Measurements from ENCODE around the gene AFAP1L2. TPM values are rescaled to one million over a fixed set of nuclear protein-coding genes. Genes with fewer than 3 reads are reported as not detected.

The AFAP1L2 gene
- total and polyA plus RNA-seq, 7 donors, result 2.5 to 26.0 (median 7.9) TPM

DNA sequence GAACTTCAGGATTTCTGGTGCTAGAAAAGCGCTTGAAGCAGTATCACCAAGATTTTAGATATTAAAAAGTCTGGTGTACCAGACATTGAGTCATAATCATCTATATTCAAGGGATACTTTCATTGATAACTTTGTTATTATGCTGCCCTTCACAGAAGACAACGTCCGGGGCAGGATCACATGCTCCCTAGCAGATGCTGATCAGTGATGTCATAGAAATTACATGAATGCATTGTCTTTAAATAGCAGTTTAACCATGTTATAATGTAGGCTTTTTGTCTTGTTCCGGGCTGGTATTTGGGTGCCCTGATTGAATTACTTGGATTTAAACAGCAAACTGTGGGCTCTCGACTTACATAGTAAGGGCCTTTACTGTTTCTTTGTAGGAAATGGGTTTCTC, 111.2 kb downstream of the AFAP1L2 start:
- H3K9me3 ChIP-seq, result peaks cover 2 to 15% (median 8%) of the 10 kb centered on the region in 4 donors
- H3K27ac ChIP-seq, result no peak overlapping the region
- intact Hi-C loops (cut with DNase I), result no loop called here
- no peak overlapping the region for H3K4me3 ChIP-seq
- peaks cover 0 to 28% (median 18%) of the 10 kb centered on the region in 4 donors for H3K36me3 ChIP-seq
- 89 to 94% methylated on average over 5 of the region's 5 CpGs for WGBS, 2 donors
- no peaks in the 10 kb centered on the region for H3K27me3 ChIP-seq
- peak; percentile 10 for DNase-seq
- H3K4me1 ChIP-seq, result no peaks in the 10 kb centered on the region
- TF ChIP-seq, protein P1, sequence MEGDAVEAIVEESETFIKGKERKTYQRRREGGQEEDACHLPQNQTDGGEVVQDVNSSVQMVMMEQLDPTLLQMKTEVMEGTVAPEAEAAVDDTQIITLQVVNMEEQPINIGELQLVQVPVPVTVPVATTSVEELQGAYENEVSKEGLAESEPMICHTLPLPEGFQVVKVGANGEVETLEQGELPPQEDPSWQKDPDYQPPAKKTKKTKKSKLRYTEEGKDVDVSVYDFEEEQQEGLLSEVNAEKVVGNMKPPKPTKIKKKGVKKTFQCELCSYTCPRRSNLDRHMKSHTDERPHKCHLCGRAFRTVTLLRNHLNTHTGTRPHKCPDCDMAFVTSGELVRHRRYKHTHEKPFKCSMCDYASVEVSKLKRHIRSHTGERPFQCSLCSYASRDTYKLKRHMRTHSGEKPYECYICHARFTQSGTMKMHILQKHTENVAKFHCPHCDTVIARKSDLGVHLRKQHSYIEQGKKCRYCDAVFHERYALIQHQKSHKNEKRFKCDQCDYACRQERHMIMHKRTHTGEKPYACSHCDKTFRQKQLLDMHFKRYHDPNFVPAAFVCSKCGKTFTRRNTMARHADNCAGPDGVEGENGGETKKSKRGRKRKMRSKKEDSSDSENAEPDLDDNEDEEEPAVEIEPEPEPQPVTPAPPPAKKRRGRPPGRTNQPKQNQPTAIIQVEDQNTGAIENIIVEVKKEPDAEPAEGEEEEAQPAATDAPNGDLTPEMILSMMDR (IDR thresholded peaks at IDR 0.05), result no peak
- TF ChIP-seq EP300 (IDR thresholded peaks at IDR 0.05) (no peak), POLR2A (IDR thresholded peaks at IDR 0.05) (no peak), POLR2AphosphoS5 (IDR thresholded peaks at IDR 0.05) (no peak)

DNA sequence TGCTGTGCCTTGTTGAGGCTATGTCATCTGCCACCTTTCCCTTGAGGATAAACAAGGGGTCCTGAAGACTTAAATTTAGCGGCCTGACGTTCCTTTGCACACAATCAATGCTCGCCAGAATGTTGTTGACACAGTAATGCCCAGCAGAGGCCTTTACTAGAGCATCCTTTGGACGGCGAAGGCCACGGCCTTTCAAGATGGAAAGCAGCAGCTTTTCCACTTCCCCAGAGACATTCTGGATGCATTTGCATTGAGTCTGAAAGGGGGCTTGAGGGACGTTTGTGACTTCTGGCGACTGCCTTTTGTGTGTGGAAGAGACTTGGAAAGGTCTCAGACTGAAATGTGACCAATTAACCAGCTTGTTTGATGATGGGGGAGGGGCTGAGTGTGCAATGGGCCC, 112.8 kb downstream of the AFAP1L2 start:
- H3K36me3 ChIP-seq, result peaks cover 0 to 16% (median 8%) of the 10 kb centered on the region in 4 donors
- TF ChIP-seq, protein P1 (IDR thresholded peaks at IDR 0.05), result no peak
- no peaks in the 10 kb centered on the region for H3K27me3 ChIP-seq
- WGBS, 2 donors, result 87 to 90% methylated on average over 8 of the region's 8 CpGs
- H3K4me3 ChIP-seq, result no peak overlapping the region
- peak; percentile 24 for DNase-seq
- no peak overlapping the region for H3K27ac ChIP-seq
- intact Hi-C loops (cut with DNase I), result no loop called here
- no peaks in the 10 kb centered on the region for H3K4me1 ChIP-seq
- H3K9me3 ChIP-seq, result peaks cover 2 to 15% (median 8%) of the 10 kb centered on the region in 4 donors

DNA sequence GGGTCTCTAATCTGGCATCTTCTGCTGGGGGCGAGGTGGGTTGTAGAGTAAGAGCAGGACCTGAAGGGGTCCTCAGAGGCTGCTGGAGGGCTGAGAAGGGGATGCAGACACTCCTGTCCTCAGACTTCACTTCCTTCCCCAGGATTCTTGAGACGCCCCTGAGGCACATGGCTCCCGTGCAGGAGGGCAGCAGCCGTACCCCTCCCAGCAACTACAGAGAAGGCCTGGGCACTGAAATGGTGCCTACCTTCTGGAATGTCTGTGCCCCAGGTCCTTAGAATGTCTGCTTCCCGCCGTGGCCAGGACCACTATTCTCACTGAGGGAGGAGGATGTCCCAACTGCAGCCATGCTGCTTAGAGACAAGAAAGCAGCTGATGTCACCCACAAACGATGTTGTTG, 113.2 kb downstream of the AFAP1L2 start:
- TF ChIP-seq EP300 (IDR thresholded peaks at IDR 0.05) (no peak), POLR2A (IDR thresholded peaks at IDR 0.05) (no peak), POLR2AphosphoS5 (IDR thresholded peaks at IDR 0.05) (no peak)
- TF ChIP-seq, protein P1 (IDR thresholded peaks at IDR 0.05), result no peak
- Histone ChIP-seq H3K36me3 (peaks cover 0 to 12% (median 5%) of the 10 kb centered on the region in 4 donors), H3K27ac (no peak overlapping the region), H3K4me1 (no peaks in the 10 kb centered on the region), H3K27me3 (no peaks in the 10 kb centered on the region), H3K4me3 (no peak overlapping the region), H3K9me3 (peaks cover 0 to 11% (median 5%) of the 10 kb centered on the region in 4 donors)
- 87 to 90% methylated on average over 7 of the region's 7 CpGs for whole genome bisulfite sequencing, 2 donors
- DNase-seq, result peak; percentile 37
- intact Hi-C loops (cut with DNase I), result no loop called here

DNA sequence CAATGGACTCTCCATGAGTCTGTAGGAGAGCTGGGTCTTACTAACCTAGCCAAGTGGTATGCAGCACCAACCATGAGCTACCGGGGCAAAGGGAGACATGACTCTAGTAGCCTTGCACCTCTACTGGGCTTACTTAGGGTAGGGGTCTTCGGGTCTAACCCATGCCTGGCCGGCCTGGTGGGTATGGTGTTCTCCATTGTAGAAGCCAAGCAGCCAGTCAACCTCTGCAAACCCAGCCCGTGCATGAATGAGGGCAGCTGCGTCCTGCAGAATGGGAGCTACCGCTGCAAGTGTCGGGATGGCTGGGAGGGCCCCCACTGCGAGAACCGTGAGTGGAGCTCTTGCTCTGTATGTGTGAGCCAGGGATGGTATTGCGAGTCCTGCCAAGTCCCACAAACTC, 114.3 kb downstream of the AFAP1L2 start:
- TF ChIP-seq POLR2A (IDR thresholded peaks at IDR 0.05) (no peak), POLR2AphosphoS5 (IDR thresholded peaks at IDR 0.05) (no peak), EP300 (IDR thresholded peaks at IDR 0.05) (no peak)
- TF ChIP-seq, protein P1 (IDR thresholded peaks at IDR 0.05), result no peak
- Histone ChIP-seq H3K4me3 (no peak overlapping the region), H3K9me3 (peaks cover 0 to 2% (median 0%) of the 10 kb centered on the region in 4 donors), H3K27ac (no peak overlapping the region), H3K4me1 (no peaks in the 10 kb centered on the region), H3K36me3 (peaks cover 0 to 2% (median 0%) of the 10 kb centered on the region in 4 donors), H3K27me3 (no peaks in the 10 kb centered on the region)
- intact Hi-C loops (cut with DNase I), result no loop called here
- 94 to 96% methylated on average over 10 of the region's 10 CpGs for WGBS, 2 donors
- peak; percentile 27 for DNase-seq

DNA sequence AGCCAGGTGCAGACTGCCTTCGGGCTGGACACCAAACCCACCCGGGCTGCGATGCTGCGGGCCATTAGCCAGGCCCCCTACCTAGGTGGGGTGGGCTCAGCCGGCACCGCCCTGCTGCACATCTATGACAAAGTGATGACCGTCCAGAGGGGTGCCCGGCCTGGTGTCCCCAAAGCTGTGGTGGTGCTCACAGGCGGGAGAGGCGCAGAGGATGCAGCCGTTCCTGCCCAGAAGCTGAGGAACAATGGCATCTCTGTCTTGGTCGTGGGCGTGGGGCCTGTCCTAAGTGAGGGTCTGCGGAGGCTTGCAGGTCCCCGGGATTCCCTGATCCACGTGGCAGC, 115.2 kb downstream of the AFAP1L2 start:
- no peak overlapping the region for H3K4me3 ChIP-seq
- H3K27me3 ChIP-seq, result no peaks in the 10 kb centered on the region
- intact Hi-C loops (cut with DNase I), result no loop called here
- no peaks in the 10 kb centered on the region for H3K9me3 ChIP-seq
- peak; percentile 58 for DNase-seq
- H3K4me1 ChIP-seq, result no peaks in the 10 kb centered on the region
- H3K27ac ChIP-seq, result no peak overlapping the region
- TF ChIP-seq POLR2A (IDR thresholded peaks at IDR 0.05) (no peak), EP300 (IDR thresholded peaks at IDR 0.05) (no peak), POLR2AphosphoS5 (IDR thresholded peaks at IDR 0.05) (no peak)
- TF ChIP-seq, protein P1 (IDR thresholded peaks at IDR 0.05), result no peak
- H3K36me3 ChIP-seq, result no peaks in the 10 kb centered on the region
- WGBS, 2 donors, result 94% methylated on average over 16 of the region's 16 CpGs
